AG04449 (cell line): ENCODE measurements around the gene RNF34.

Source experiments
- CTCF ChIA-PET: fragments of 350-600 bp; formaldehyde crosslinking; extraction: SDS; loops from one replicate; lab custom pipeline; 2021; ENCODE audit warnings: antibody characterized with exemption; lab: Yijun Ruan, JAX
- POLR2A ChIA-PET: fragments of 400-600, 350-600 bp; formaldehyde crosslinking; extraction: SDS; loops from one replicate; lab custom pipeline; 2020; ENCODE audit warnings: antibody characterized with exemption, inconsistent platforms; lab: Yijun Ruan, JAX
- DNase-seq: peaks from one replicate; pipeline ENCODE4 v3.0.0-alpha.2; 2010; ENCODE audit warnings: low read depth, low spot score
- H3K4me3 ChIP-seq: 2 replicates; pipeline ENCODE4 v1.5.1; 2011; ENCODE audit warnings: low read depth, mild to moderate bottlenecking, control low read depth, low read length
- TF ChIP-seq, protein P1 (sequence below): IDR thresholded peaks from one replicate; pipeline ENCODE4 v1.5.1; 2011; ENCODE audit warnings: mild to moderate bottlenecking, moderate library complexity, low read length, control low read depth, inconsistent platforms; ENCODE audit not compliant: insufficient read depth; ENCODE audit errors: missing control alignments

Gene RNF34

DNA sequence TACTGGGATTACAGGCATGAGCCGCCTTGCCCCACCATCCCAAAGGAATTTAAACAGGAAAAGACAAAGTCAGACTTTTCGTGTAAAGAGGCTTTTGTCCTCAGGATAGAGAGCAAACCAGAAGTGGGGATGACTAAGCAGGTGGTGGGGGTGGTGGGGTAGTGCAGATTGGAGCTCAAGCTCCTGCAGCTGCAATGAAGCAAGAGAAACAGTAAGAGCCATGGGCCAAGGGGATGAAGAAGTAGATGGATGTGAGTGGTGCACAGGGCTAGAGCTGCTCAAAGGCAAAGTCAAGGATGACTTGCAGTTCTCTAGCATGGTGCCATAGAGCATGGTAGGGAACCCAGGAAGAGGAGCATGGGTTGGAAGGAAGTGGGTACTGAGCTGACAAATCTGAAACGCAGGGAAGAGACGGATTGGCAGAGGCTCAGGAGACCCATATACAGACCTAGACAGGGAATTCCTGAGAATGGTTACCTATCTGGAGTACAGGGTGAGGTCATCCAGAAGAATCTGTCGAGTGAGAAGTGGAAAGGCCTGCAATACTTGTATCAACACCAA lies 11.4 kb upstream of the RNF34 start:
- CTCF ChIA-PET, result interaction anchor here (1.1 to 1.7 kb wide), 3 partner anchors 20 to 158 kb away, joined by 3 to 4 read pairs (median 3); no protein-coding TSS in a partner anchor

DNA sequence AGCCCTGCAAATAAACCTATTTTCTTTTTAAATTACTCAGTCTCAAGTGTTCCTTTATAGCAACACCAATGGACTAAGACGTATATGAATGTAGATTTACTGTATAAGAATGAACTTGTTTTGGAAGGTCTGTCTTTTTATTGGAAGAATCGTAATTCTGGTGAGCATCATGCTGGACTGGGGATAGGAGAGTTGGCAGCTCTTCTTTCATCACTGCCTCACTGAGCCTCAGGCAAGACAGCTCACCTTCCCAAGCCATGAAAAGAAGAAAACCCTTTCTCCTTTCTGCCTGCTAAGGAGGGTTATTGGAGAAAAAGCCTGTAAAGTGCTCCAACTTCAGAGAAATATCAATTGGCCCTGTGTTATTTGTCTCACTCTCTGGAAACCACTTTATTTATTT lies 9.1 kb upstream of the RNF34 start:
- no peak for DNase-seq
- TF ChIP-seq, protein P1, sequence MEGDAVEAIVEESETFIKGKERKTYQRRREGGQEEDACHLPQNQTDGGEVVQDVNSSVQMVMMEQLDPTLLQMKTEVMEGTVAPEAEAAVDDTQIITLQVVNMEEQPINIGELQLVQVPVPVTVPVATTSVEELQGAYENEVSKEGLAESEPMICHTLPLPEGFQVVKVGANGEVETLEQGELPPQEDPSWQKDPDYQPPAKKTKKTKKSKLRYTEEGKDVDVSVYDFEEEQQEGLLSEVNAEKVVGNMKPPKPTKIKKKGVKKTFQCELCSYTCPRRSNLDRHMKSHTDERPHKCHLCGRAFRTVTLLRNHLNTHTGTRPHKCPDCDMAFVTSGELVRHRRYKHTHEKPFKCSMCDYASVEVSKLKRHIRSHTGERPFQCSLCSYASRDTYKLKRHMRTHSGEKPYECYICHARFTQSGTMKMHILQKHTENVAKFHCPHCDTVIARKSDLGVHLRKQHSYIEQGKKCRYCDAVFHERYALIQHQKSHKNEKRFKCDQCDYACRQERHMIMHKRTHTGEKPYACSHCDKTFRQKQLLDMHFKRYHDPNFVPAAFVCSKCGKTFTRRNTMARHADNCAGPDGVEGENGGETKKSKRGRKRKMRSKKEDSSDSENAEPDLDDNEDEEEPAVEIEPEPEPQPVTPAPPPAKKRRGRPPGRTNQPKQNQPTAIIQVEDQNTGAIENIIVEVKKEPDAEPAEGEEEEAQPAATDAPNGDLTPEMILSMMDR, result no peak
- H3K4me3 ChIP-seq, result no peak overlapping the region
- ChIA-PET POLR2A (no interaction called here), CTCF (interaction anchor here (1.0 to 1.3 kb wide), 3 partner anchors 51 to 58 kb away, joined by 3 to 5 read pairs (median 3); no protein-coding TSS in a partner anchor)

More for the DNA sequence above, 11.4 kb upstream of the RNF34 start:
- POLR2A ChIA-PET, result interaction anchor here (1.1 to 1.2 kb wide), 2 partner anchors 11 to 36 kb away, joined by 3 to 10 read pairs; partner anchors contain the start of genes ANAPC5 and RNF34
- TF ChIP-seq, protein P1, result no peak
- peak; percentile 42 for DNase-seq
- no peak overlapping the region for H3K4me3 ChIP-seq

DNA sequence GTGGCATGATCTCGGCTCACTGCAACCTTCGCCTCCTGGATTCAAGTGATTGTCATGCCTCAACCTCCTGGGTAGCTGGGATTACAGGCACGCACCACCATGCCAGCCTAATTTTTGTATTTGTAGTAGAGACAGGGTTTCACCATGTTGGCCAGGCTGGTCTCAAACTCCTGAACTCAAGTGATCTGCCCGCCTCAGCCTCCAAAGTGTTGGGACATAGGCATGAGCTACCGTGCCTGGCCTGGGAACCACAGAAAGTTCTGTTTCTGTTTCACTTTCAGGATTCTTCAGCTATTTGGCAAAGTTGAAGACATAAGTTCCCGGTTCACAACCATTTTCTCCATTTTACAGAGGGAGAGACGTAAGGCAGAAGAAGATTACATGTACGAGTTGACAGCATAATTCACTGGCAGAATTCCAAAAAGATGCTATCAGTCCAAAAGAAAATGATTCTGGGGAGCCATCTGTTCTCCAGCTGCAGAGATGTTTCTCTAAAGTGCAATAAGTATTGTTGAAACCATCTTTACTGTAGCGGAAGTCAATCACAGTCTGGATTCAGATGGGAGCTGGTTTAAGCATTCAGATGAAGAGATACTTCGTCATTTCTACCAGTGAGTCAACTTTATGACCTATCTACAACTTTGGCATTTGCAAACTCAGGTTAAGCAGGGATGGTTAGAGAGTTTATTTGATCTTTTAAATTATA lies 8.1 kb upstream of the RNF34 start:
- POLR2A ChIA-PET, result interaction anchor here (1.0 kb wide), 1 partner anchor 8 kb away, joined by 4 read pairs; the partner anchor contains the start of gene RNF34
- CTCF ChIA-PET, result interaction anchor here (0.7 to 1.3 kb wide), 6 partner anchors 51 to 101 kb away, joined by 3 to 5 read pairs (median 3); no protein-coding TSS in a partner anchor
- TF ChIP-seq, protein P1, result no peak
- DNase-seq, result peak; percentile 28
- peak overlapping the region; percentile 16 for H3K4me3 ChIP-seq

DNA sequence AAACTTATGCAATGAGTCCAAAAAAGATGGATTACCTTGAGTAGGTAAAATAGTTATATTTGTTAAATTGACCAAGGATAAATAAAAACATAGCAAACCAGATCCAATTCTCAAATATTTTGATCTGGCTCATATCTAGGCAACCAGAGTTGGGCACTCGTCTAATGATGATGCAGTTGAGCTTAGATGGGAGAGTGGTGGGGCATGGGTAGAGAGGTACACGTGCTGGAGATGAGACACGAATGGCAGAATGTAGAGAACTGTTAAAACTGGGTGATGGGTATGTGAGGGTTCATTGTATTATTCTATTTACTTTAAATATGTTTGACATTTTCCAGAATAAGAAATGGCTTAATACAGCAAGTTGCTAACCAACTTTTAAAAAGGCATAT lies 7.6 kb upstream of the RNF34 start:
- CTCF ChIA-PET, result interaction anchor here (0.7 to 1.3 kb wide), 4 partner anchors 51 to 101 kb away, joined by 3 to 5 read pairs (median 4); no protein-coding TSS in a partner anchor
- TF ChIP-seq, protein P1, result no peak

DNA sequence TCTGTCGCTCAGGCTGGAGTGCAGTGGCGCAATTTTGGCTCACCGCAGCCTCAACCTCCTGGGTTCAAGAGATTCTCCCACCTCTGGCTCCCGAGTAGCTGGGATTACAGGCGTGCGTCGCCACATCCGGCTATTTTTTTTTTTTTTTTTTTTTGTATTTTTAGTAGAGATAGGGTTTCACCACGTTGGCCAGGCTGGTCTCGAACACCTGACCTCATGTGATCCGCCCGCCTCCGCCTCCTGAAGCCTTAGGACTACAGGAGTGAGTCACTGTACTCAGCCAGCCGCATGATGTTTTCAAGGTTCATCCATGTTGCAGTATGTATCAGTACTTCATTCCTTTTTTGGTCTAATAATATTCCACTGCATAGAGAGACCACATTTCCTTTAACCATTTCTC lies 2.4 kb upstream of the RNF34 start:
- ChIA-PET CTCF (interaction anchor here (2.9 kb wide), 1 partner anchor 63 kb away, joined by 11 read pairs; no protein-coding TSS in a partner anchor), POLR2A (no interaction called here)
- no peak for DNase-seq
- H3K4me3 ChIP-seq, result no peak overlapping the region
- TF ChIP-seq, protein P1, result no peak

More for the DNA sequence above, 7.6 kb upstream of the RNF34 start:
- POLR2A ChIA-PET, result interaction anchor here (1.0 kb wide), 1 partner anchor 8 kb away, joined by 4 read pairs; the partner anchor contains the start of gene RNF34
- H3K4me3 ChIP-seq, result no peak overlapping the region
- no peak for DNase-seq

DNA sequence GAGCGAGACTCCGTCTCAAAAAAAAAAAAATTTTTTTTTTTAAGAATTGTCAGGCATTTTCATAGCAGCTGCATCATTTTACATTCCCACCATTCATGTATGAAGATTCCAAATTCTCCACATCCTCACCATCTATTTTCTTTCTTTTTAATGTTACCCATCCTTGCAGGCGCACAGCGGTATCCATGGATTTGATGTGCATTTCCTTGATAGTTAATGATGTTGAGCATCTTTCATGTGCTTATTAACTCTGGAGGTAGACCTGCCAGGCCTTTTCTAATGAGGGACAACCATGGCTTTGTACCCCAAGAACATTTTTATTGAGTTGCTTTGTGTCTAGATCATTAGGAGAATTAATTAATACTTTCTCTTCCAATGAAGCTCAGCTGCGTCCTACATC lies 1.6 kb upstream of the RNF34 start:
- no peak overlapping the region for H3K4me3 ChIP-seq
- DNase-seq, result no peak
- TF ChIP-seq, protein P1, result no peak
- CTCF ChIA-PET, result interaction anchor here (2.9 kb wide), 1 partner anchor 63 kb away, joined by 11 read pairs; no protein-coding TSS in a partner anchor
- POLR2A ChIA-PET, result interaction anchor here (3.3 kb wide), 1 partner anchor 46 kb away, joined by 36 read pairs; the partner anchor contains the start of gene ANAPC5
